ENCODE data around the gene FLT4.

The FLT4 gene

GRCh38 chr5:180625791-180626660, 23.4 kb downstream of the FLT4 start:
- H3K4me2 ChIP-seq (ENCODE audit: low read length), result no peak overlapping the region
- H3K9ac ChIP-seq, result no peak overlapping the region
- no peak overlapping the region for H3K27ac ChIP-seq

DNA sequence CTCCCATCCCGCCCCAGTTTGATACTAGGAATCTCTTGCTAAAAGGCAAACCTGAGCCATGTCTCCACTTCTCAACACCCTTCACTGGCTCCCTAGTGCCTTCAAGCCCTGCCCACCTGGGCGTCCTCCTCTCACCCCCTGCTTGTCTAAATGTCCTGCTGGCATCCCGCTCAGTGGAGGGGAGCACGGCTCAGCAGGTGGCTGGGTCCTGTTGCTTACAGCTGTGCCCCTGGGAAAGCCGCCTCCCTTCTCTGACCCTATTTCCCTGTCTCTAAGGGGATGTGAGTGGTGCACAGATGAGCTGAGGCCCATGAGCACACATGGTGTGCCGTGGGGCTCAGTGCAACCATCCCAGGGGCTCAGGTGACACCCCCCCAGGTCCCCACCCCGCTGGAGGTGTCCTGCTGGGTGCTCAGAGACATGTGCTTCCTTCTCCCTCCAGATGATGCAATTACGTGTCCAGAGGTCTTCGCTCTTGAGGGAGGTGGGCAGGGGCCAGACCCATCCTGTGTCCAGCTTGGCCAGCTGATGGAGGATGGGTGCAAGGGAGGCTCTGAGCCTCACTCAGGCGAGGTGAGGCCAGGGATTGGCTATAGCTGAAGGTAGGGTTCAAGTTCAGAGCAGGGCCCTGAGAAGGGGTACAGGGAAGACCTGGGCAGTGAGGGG, 24.1 kb downstream of the FLT4 start:
- TF ChIP-seq, protein P1, sequence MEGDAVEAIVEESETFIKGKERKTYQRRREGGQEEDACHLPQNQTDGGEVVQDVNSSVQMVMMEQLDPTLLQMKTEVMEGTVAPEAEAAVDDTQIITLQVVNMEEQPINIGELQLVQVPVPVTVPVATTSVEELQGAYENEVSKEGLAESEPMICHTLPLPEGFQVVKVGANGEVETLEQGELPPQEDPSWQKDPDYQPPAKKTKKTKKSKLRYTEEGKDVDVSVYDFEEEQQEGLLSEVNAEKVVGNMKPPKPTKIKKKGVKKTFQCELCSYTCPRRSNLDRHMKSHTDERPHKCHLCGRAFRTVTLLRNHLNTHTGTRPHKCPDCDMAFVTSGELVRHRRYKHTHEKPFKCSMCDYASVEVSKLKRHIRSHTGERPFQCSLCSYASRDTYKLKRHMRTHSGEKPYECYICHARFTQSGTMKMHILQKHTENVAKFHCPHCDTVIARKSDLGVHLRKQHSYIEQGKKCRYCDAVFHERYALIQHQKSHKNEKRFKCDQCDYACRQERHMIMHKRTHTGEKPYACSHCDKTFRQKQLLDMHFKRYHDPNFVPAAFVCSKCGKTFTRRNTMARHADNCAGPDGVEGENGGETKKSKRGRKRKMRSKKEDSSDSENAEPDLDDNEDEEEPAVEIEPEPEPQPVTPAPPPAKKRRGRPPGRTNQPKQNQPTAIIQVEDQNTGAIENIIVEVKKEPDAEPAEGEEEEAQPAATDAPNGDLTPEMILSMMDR (IDR thresholded peaks at IDR 0.05), result no peak
- no peak overlapping the region for H3K4me2 ChIP-seq (ENCODE audit: low read length)

More at GRCh38 chr5:180625791-180626660, 23.4 kb downstream of the FLT4 start:
- Histone ChIP-seq H2AFZ (no peak overlapping the region), H3K4me1 (no peaks in the 10 kb centered on the region), H3K27me3 (ENCODE audit: control insufficient read depth, insufficient read depth, low read length) (no peaks in the 10 kb centered on the region), H3K4me3 (ENCODE audit: low read depth, low read length) (no peak overlapping the region), H3K36me3 (ENCODE audit: control insufficient read depth, insufficient read depth, low read length) (no peaks in the 10 kb centered on the region), H3K9me3 (ENCODE audit: control insufficient read depth, low read length) (no peaks in the 10 kb centered on the region), H3K79me2 (no peaks in the 10 kb centered on the region)
- TF ChIP-seq, protein P1 (IDR thresholded peaks at IDR 0.05), result no peak

GRCh38 chr5:180624587-180624986, 24.8 kb downstream of the FLT4 start:
- TF ChIP-seq, protein P1 (IDR thresholded peaks at IDR 0.05), result no peak
- H3K4me2 ChIP-seq (ENCODE audit: low read length), result no peak overlapping the region
- no peaks in the 10 kb centered on the region for H3K79me2 ChIP-seq
- H3K36me3 ChIP-seq (ENCODE audit: control insufficient read depth, insufficient read depth, low read length), result no peaks in the 10 kb centered on the region
- H3K9ac ChIP-seq, result no peak overlapping the region
- no peak overlapping the region for H3K4me3 ChIP-seq (ENCODE audit: low read depth, low read length)
- no peak overlapping the region for H2AFZ ChIP-seq
- no peaks in the 10 kb centered on the region for H3K27me3 ChIP-seq (ENCODE audit: control insufficient read depth, insufficient read depth, low read length)
- H3K9me3 ChIP-seq (ENCODE audit: control insufficient read depth, low read length), result no peaks in the 10 kb centered on the region
- H3K4me1 ChIP-seq, result no peaks in the 10 kb centered on the region
- H3K27ac ChIP-seq, result no peak overlapping the region

More for the DNA sequence above, 24.1 kb downstream of the FLT4 start:
- no peaks in the 10 kb centered on the region for H3K36me3 ChIP-seq (ENCODE audit: control insufficient read depth, insufficient read depth, low read length)
- no peaks in the 10 kb centered on the region for H3K27me3 ChIP-seq (ENCODE audit: control insufficient read depth, insufficient read depth, low read length)
- H3K27ac ChIP-seq, result no peak overlapping the region
- no peaks in the 10 kb centered on the region for H3K79me2 ChIP-seq
- no peak overlapping the region for H3K4me3 ChIP-seq (ENCODE audit: low read depth, low read length)
- H3K4me1 ChIP-seq, result no peaks in the 10 kb centered on the region
- no peaks in the 10 kb centered on the region for H3K9me3 ChIP-seq (ENCODE audit: control insufficient read depth, low read length)
- no peak overlapping the region for H2AFZ ChIP-seq
- H3K9ac ChIP-seq, result no peak overlapping the region

DNA sequence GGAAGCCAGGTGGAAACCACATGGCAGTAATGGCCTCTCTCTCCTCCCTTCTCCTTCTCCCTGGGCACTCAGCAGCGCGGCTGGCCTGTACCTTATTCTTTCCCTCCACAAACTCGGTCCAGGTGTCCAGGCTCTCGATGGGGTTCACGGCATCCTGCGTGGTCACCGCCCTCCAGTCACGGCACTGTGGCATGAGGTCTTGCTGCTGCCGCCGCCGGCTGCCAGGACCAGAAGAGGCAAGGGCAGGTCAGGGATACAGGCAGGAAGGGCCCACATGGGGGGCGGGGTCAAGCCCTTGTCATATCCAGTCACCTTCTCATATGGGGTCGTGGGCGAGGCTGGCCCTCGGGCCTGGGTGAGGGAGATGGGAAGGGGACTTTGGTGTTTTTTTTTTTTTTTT, 25.6 kb downstream of the FLT4 start:
- H3K27me3 ChIP-seq (ENCODE audit: control insufficient read depth, insufficient read depth, low read length), result no peaks in the 10 kb centered on the region

More for the DNA sequence above, 25.6 kb downstream of the FLT4 start:
- Histone ChIP-seq H3K4me2 (ENCODE audit: low read length) (no peak overlapping the region), H3K79me2 (no peaks in the 10 kb centered on the region), H3K9ac (no peak overlapping the region), H3K36me3 (ENCODE audit: control insufficient read depth, insufficient read depth, low read length) (no peaks in the 10 kb centered on the region), H3K27ac (no peak overlapping the region), H3K4me1 (no peaks in the 10 kb centered on the region), H3K4me3 (ENCODE audit: low read depth, low read length) (no peak overlapping the region), H3K9me3 (ENCODE audit: control insufficient read depth, low read length) (no peaks in the 10 kb centered on the region), H2AFZ (no peak overlapping the region)
- TF ChIP-seq, protein P1 (IDR thresholded peaks at IDR 0.05), result no peak

Data from parathyroid adenoma (tissue), 2 donors.